Measurements from ENCODE around the gene ITCH.

ITCH gene

DNA sequence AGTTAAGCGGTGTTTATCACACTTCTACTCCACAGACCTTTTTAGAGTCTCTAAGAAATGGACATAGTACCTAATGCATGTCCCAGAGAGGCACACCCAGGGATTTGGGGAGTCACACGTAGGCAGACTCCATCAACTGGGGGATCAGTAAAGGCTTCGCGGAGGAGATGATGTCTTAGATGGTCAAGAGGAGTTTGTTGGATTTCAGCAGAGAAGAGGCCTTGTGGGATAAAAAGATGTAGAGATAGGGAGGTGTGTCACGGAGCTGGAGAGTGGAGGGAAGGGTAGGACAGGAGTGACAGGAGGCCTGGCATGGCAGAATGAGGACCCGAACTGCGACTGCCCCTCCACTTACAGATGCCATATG, 162.3 kb downstream of the ITCH start:
- DNase-seq (ENCODE audit: low read depth): no peak
- no peak overlapping the region for H3K4me3 ChIP-seq (ENCODE audit: low read depth, low read length)

DNA sequence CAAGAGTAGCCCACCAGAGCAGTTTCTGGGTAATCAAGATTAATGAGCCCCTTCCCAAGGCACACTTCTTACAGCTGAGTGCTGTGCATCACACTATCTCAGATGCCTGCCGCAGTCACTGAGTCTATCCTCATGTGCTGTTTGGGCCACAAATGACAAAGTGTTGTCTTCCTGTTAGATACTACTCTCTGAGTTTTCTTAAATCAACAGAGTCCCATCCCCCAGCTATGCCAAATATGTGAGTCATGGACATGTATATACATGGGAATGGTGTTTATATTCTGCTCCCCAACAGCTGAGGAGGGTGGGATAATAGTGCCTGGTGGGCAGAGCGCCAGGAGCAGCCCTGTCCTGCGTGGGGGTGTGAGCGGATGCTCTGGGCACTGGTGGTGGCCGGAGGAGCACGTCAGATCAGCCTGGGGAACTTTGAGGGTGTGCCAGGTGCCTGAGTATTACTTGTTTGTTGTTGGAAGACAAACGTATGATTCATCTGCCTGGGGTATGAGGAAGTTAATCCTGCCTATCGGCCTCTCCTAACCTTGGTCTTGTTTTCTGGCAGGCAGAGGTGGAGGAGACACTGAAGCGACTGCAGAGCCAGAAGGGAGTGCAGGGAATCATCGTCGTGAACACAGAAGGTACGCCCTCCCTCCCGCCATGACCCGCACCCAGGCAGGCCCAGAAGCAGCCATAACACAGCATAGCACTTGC, 162.8 kb downstream of the ITCH start:
- TF ChIP-seq, protein P1, sequence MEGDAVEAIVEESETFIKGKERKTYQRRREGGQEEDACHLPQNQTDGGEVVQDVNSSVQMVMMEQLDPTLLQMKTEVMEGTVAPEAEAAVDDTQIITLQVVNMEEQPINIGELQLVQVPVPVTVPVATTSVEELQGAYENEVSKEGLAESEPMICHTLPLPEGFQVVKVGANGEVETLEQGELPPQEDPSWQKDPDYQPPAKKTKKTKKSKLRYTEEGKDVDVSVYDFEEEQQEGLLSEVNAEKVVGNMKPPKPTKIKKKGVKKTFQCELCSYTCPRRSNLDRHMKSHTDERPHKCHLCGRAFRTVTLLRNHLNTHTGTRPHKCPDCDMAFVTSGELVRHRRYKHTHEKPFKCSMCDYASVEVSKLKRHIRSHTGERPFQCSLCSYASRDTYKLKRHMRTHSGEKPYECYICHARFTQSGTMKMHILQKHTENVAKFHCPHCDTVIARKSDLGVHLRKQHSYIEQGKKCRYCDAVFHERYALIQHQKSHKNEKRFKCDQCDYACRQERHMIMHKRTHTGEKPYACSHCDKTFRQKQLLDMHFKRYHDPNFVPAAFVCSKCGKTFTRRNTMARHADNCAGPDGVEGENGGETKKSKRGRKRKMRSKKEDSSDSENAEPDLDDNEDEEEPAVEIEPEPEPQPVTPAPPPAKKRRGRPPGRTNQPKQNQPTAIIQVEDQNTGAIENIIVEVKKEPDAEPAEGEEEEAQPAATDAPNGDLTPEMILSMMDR (IDR thresholded peaks at IDR 0.05; ENCODE audit: low read depth, low read length, missing control alignments): no peak
- no peak for DNase-seq (ENCODE audit: low read depth)
- no peak overlapping the region for H3K4me3 ChIP-seq (ENCODE audit: low read depth, low read length)

More for the DNA sequence above, 162.3 kb downstream of the ITCH start:
- TF ChIP-seq, protein P1 (IDR thresholded peaks at IDR 0.05; ENCODE audit: low read depth, low read length, missing control alignments): no peak

DNA sequence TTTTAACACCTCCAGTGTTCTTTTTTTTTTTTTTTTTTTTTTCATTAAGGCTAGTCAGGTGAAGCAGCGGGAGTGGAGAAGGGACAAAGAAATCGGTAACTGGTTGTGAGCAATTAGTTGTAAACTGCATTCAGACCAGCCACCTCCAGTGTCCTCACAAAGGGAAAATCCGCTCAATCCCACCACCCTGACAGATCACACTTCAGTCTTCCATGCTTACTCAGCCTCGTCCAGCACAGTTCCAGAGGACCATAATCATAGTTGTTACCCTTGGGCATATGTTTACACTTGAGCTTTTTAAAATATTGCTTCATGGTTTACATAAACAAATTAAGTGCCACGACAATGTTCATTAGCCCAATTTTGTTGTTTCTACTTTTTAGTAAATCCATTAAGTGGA, 163.4 kb downstream of the ITCH start:
- H3K4me3 ChIP-seq (ENCODE audit: low read depth, low read length): no peak overlapping the region
- DNase-seq (ENCODE audit: low read depth): no peak
- TF ChIP-seq, protein P1 (IDR thresholded peaks at IDR 0.05; ENCODE audit: low read depth, low read length, missing control alignments): no peak

DNA sequence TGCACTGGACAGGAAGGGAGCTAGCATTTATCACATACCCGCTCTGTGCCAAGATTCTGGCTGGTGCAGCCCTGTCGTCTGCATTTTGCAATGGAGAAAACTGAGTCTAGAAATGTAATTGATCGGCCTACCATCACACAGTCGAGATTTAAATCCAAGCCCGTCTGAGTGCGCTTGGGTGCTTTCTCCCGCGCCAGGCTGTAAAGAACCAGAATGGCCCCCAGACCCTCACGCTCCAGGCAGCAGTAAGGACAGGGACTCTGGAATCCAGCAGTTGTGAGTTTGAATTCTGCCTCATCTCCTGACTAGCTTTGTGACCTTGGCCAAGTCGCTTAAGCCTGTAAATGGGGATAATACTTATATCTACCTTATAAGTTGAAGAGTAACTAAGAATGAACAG, 163.9 kb downstream of the ITCH start:
- H3K4me3 ChIP-seq (ENCODE audit: low read depth, low read length): no peak overlapping the region
- no peak for DNase-seq (ENCODE audit: low read depth)
- TF ChIP-seq, protein P1 (IDR thresholded peaks at IDR 0.05; ENCODE audit: low read depth, low read length, missing control alignments): no peak

DNA sequence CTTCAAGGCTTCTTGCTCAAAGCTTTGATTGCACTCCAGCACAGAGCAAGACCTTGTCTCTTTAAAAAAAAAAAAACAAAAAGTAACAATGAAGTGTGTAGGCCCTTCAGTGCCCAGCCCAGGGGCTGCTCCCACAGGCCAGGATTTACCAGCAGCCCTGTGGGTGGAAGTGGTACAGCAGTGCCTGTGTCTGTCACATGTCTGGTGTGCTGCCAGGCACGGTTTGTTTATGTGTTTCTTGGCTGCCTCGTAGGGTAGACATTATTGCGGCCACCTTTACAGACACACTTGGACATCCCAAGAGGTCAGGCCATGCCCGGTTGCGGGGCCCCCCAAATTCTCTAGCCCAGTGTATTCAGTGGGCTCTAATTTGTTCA, 165.8 kb downstream of the ITCH start:
- no peak for DNase-seq (ENCODE audit: low read depth)
- TF ChIP-seq, protein P1 (IDR thresholded peaks at IDR 0.05; ENCODE audit: low read depth, low read length, missing control alignments): no peak
- no peak overlapping the region for H3K4me3 ChIP-seq (ENCODE audit: low read depth, low read length)

DNA sequence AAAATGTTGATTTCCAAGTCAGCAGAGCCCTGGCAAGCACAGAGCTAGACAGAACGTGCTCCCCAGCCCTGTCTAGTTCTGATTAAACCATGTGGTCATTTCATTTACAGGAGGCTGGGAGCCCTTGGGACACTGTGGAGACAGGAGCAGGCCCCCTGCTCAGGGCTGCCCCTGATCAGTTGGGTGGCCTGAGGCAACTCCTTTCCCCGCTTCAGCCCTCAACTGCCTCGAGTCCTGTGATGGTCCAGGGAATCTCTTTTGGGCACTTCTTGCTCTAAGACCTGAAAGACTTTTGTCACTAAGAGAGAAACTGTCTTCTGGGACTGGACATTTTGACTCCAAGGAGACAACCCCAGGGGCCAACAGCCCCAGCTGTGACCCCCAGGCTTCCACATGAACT, 166.7 kb downstream of the ITCH start:
- H3K4me3 ChIP-seq (ENCODE audit: low read depth, low read length): no peak overlapping the region
- TF ChIP-seq, protein P1 (IDR thresholded peaks at IDR 0.05; ENCODE audit: low read depth, low read length, missing control alignments): no peak
- no peak for DNase-seq (ENCODE audit: low read depth)

DNA sequence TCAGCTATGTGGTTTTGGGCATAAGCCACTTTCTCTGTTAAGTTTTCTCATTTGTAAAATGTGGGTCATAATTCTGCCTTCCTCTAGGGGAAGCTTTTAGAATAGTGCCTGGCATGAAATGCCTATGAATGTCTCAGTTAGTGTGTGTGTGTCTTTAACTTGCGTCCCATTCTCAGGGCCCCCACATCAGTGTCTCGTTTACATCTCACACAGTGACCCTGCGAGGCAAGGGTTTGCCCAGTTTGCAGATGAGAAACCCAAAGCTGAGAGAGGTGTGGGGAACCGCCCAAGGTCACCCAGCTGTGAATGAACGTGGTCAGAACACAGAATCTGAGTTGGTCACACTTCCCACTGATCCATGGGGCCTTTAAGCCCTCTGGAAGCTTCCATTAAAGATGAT, 167.3 kb downstream of the ITCH start:
- DNase-seq (ENCODE audit: low read depth): no peak
- H3K4me3 ChIP-seq (ENCODE audit: low read depth, low read length): no peak overlapping the region
- TF ChIP-seq, protein P1 (IDR thresholded peaks at IDR 0.05; ENCODE audit: low read depth, low read length, missing control alignments): no peak

Data from GM12864 (cell line).